Heart left ventricle (tissue), 13 donors: ENCODE results near the gene MGST1.

Experiments
- CTCF ChIP-seq, 12 donors: fragments of 200-600 bp; sonication (generic) in 4 of 12; IDR thresholded peaks; one replicate each; pipeline versions ENCODE4 v1.5.0 to v1.8.0; 2018 to 2022; ENCODE audit warnings: antibody characterized with exemption in 12 of 12, mild to moderate bottlenecking in 5 of 12
- POLR2A ChIP-seq, 2 donors: fragments of 450-650 bp; IDR thresholded peaks; one replicate each; pipeline ENCODE4 v1.6.1; 2017; ENCODE audit warnings: antibody characterized with exemption in 2 of 2, mild to moderate bottlenecking in 2 of 2, moderate library complexity in 2 of 2
- donor health status: ischemic (EF 13 %, LVEDD 7.1; RV severe dilation, severe dysfunction).
- donor health status: DM: no; HTN: yes; CAD: no.
- donor health status: DM: no; HTN: no; CAD: no.
- donor health status: ischemic (EF 25% LVEDD 6.9; RV normal size, moderate dysfunction).
- donor health status: ischemic (EF 25% LVEDD 5.7; RV mildly dilated, moderate dysfunction).
- donor health status: ischemic (EF 35%, LVEDD 5.7; RV mildly dilated, moderate dysfunction).
- donor health status: nonischemic (EF 11% LVEDD 7.7; RV severe dilation, severe dysfunction).
- donor health status: DM: yes; HTN: yes; CAD: no.
- donor health status: PGD.
- donor health status: ischemic (EF 29% LVEDD 5.4; RV normal size, mild dysfunction).
- donor health status: nonischemic (EF 23%, LVEDD 6.1; RV moderate dilation, normal function).

GRCh38 chr12:16323010-16323409, 24.4 kb upstream of the MGST1 start:
- TF ChIP-seq CTCF (IDR thresholded peaks at IDR 0.05) = no peak
- no peak for TF ChIP-seq POLR2A (IDR thresholded peaks at IDR 0.05)
